ENCODE results near the gene NRXN3. TPM values are rescaled to one million over a fixed set of nuclear protein-coding genes. Genes with fewer than 3 reads are reported as not detected.

The NRXN3 gene
- total and polyA plus RNA-seq, 3 experiments from 2014 or later, result not detected

GRCh38 chr14:78501909-78502308 lies 331.7 kb downstream of the NRXN3 start:
- Mint-ChIP-seq H3K9me3 (peaks cover 3 to 13% (median 6%) of the 10 kb centered on the region in 5 donors), H3K36me3 (no peaks in the 10 kb centered on the region), H3K4me3 (no peak overlapping the region), H3K27ac (no peak overlapping the region), H3K4me1 (no peaks in the 10 kb centered on the region), H3K27me3 (peaks cover 0 to 2% of the 10 kb centered on the region in 2 donors)
- Histone ChIP-seq H3K27ac (ENCODE audit: low read depth, low read length) (no peak overlapping the region), H3K27me3 (ENCODE audit: insufficient read depth, low read length, poor library complexity, severe bottlenecking) (no peaks in the 10 kb centered on the region), H3K4me1 (ENCODE audit: insufficient read depth, low read length) (no peaks in the 10 kb centered on the region), H3K9me3 (ENCODE audit: low read length) (no peaks in the 10 kb centered on the region), H3K36me3 (ENCODE audit: insufficient read depth, low read length) (no peaks in the 10 kb centered on the region), H3K4me3 (ENCODE audit: low read length) (no peak overlapping the region)
- POLR2A ChIA-PET, result no interaction called here
- CTCF ChIA-PET, result interaction anchor here (1.1 kb wide), 1 partner anchor 9 kb away, joined by 3 read pairs; no protein-coding TSS in a partner anchor
- DNase-seq, result no peak

GRCh38 chr14:78508023-78508422 lies 337.9 kb downstream of the NRXN3 start:
- H3K4me3 Mint-ChIP-seq, result no peak overlapping the region
- Histone ChIP-seq H3K27me3 (ENCODE audit: insufficient read depth, low read length, poor library complexity, severe bottlenecking) (no peaks in the 10 kb centered on the region), H3K4me3 (ENCODE audit: low read length) (no peak overlapping the region), H3K4me1 (ENCODE audit: insufficient read depth, low read length) (no peaks in the 10 kb centered on the region), H3K9me3 (ENCODE audit: low read length) (no peaks in the 10 kb centered on the region), H3K36me3 (ENCODE audit: insufficient read depth, low read length) (no peaks in the 10 kb centered on the region), H3K27ac (ENCODE audit: low read depth, low read length) (no peak overlapping the region)
- peaks cover 0 to 6% (median 0%) of the 10 kb centered on the region in 5 donors for H3K9me3 Mint-ChIP-seq
- DNase-seq, result no peak
- H3K27ac Mint-ChIP-seq, result no peak overlapping the region
- CTCF ChIA-PET, result no interaction called here
- POLR2A ChIA-PET, result no interaction called here
- H3K27me3 Mint-ChIP-seq, result no peaks in the 10 kb centered on the region
- H3K4me1 Mint-ChIP-seq, result no peaks in the 10 kb centered on the region
- H3K36me3 Mint-ChIP-seq, result no peaks in the 10 kb centered on the region

- H3K4me3 ChIP-seq (ENCODE audit: low read length), result no peak overlapping the region
- POLR2A ChIA-PET, result no interaction called here
- no peaks in the 10 kb centered on the region for H3K4me1 ChIP-seq (ENCODE audit: insufficient read depth, low read length)
- H3K9me3 ChIP-seq (ENCODE audit: low read length), result no peaks in the 10 kb centered on the region
- CTCF ChIA-PET, result no interaction called here
- H3K4me1 Mint-ChIP-seq, result no peaks in the 10 kb centered on the region
- no peaks in the 10 kb centered on the region for H3K36me3 Mint-ChIP-seq
- H3K36me3 ChIP-seq (ENCODE audit: insufficient read depth, low read length), result no peaks in the 10 kb centered on the region
- no peak for DNase-seq
- no peak overlapping the region for H3K27ac Mint-ChIP-seq
- no peak overlapping the region for H3K27ac ChIP-seq (ENCODE audit: low read depth, low read length)
- H3K27me3 ChIP-seq (ENCODE audit: insufficient read depth, low read length, poor library complexity, severe bottlenecking), result no peaks in the 10 kb centered on the region
- peaks cover 0 to 4% (median 1%) of the 10 kb centered on the region in 5 donors for H3K9me3 Mint-ChIP-seq
- H3K27me3 Mint-ChIP-seq, result no peaks in the 10 kb centered on the region
- no peak overlapping the region for H3K4me3 Mint-ChIP-seq
These were observed 339.3 kb downstream of the NRXN3 start for GRCh38 chr14:78509516-78509915.

- Histone ChIP-seq H3K27me3 (ENCODE audit: insufficient read depth, low read length, poor library complexity, severe bottlenecking) (no peaks in the 10 kb centered on the region), H3K9me3 (ENCODE audit: low read length) (no peaks in the 10 kb centered on the region), H3K4me1 (ENCODE audit: insufficient read depth, low read length) (no peaks in the 10 kb centered on the region), H3K4me3 (ENCODE audit: low read length) (no peak overlapping the region), H3K27ac (ENCODE audit: low read depth, low read length) (no peak overlapping the region), H3K36me3 (ENCODE audit: insufficient read depth, low read length) (no peaks in the 10 kb centered on the region)
- Mint-ChIP-seq H3K4me1 (no peaks in the 10 kb centered on the region), H3K9me3 (peaks cover 0 to 4% (median 2%) of the 10 kb centered on the region in 5 donors), H3K36me3 (no peaks in the 10 kb centered on the region), H3K27me3 (no peaks in the 10 kb centered on the region), H3K4me3 (no peak overlapping the region), H3K27ac (no peak overlapping the region)
- ChIA-PET POLR2A (no interaction called here), CTCF (no interaction called here)
- no peak for DNase-seq
These were observed 341.8 kb downstream of the NRXN3 start for GRCh38 chr14:78512021-78512420.

- H3K27me3 ChIP-seq (ENCODE audit: insufficient read depth, low read length, poor library complexity, severe bottlenecking), result no peaks in the 10 kb centered on the region
- H3K36me3 ChIP-seq (ENCODE audit: insufficient read depth, low read length), result no peaks in the 10 kb centered on the region
- Mint-ChIP-seq H3K9me3 (peaks cover 0 to 19% (median 2%) of the 10 kb centered on the region in 5 donors), H3K4me1 (no peaks in the 10 kb centered on the region), H3K27me3 (no peaks in the 10 kb centered on the region), H3K27ac (no peak overlapping the region), H3K36me3 (no peaks in the 10 kb centered on the region), H3K4me3 (no peak overlapping the region)
- no peak overlapping the region for H3K27ac ChIP-seq (ENCODE audit: low read depth, low read length)
- H3K4me1 ChIP-seq (ENCODE audit: insufficient read depth, low read length), result no peaks in the 10 kb centered on the region
- DNase-seq, result no peak
- no peak overlapping the region for H3K4me3 ChIP-seq (ENCODE audit: low read length)
- no peaks in the 10 kb centered on the region for H3K9me3 ChIP-seq (ENCODE audit: low read length)
- ChIA-PET POLR2A (no interaction called here), CTCF (no interaction called here)
These were observed 349.7 kb downstream of the NRXN3 start for GRCh38 chr14:78519863-78520262.

GRCh38 chr14:78524196-78524595 lies 354.0 kb downstream of the NRXN3 start:
- no peaks in the 10 kb centered on the region for H3K36me3 Mint-ChIP-seq
- no peak overlapping the region for H3K4me3 Mint-ChIP-seq
- H3K27ac Mint-ChIP-seq, result no peak overlapping the region
- no peak overlapping the region for H3K27ac ChIP-seq (ENCODE audit: low read depth, low read length)
- ChIA-PET CTCF (no interaction called here), POLR2A (no interaction called here)
- no peaks in the 10 kb centered on the region for H3K9me3 ChIP-seq (ENCODE audit: low read length)
- no peak for DNase-seq
- H3K9me3 Mint-ChIP-seq, result peaks cover 0 to 19% (median 2%) of the 10 kb centered on the region in 5 donors
- H3K4me3 ChIP-seq (ENCODE audit: low read length), result no peak overlapping the region
- H3K36me3 ChIP-seq (ENCODE audit: insufficient read depth, low read length), result no peaks in the 10 kb centered on the region
- H3K4me1 Mint-ChIP-seq, result no peaks in the 10 kb centered on the region
- no peaks in the 10 kb centered on the region for H3K4me1 ChIP-seq (ENCODE audit: insufficient read depth, low read length)
- H3K27me3 ChIP-seq (ENCODE audit: insufficient read depth, low read length, poor library complexity, severe bottlenecking), result no peaks in the 10 kb centered on the region
- H3K27me3 Mint-ChIP-seq, result no peaks in the 10 kb centered on the region

GRCh38 chr14:78524766-78525165 lies 354.6 kb downstream of the NRXN3 start:
- Mint-ChIP-seq H3K27ac (no peak overlapping the region), H3K27me3 (no peaks in the 10 kb centered on the region), H3K9me3 (peaks cover 0 to 19% (median 0%) of the 10 kb centered on the region in 5 donors), H3K4me3 (no peak overlapping the region), H3K36me3 (no peaks in the 10 kb centered on the region), H3K4me1 (no peaks in the 10 kb centered on the region)
- Histone ChIP-seq H3K4me1 (ENCODE audit: insufficient read depth, low read length) (no peaks in the 10 kb centered on the region), H3K27me3 (ENCODE audit: insufficient read depth, low read length, poor library complexity, severe bottlenecking) (no peaks in the 10 kb centered on the region), H3K4me3 (ENCODE audit: low read length) (no peak overlapping the region), H3K27ac (ENCODE audit: low read depth, low read length) (no peak overlapping the region), H3K9me3 (ENCODE audit: low read length) (no peaks in the 10 kb centered on the region), H3K36me3 (ENCODE audit: insufficient read depth, low read length) (no peaks in the 10 kb centered on the region)
- no peak for DNase-seq
- CTCF ChIA-PET, result no interaction called here
- POLR2A ChIA-PET, result no interaction called here

- H3K4me3 Mint-ChIP-seq, result no peak overlapping the region
- no peaks in the 10 kb centered on the region for H3K36me3 Mint-ChIP-seq
- ChIA-PET POLR2A (no interaction called here), CTCF (no interaction called here)
- no peaks in the 10 kb centered on the region for H3K36me3 ChIP-seq (ENCODE audit: insufficient read depth, low read length)
- H3K4me3 ChIP-seq (ENCODE audit: low read length), result no peak overlapping the region
- H3K27me3 ChIP-seq (ENCODE audit: insufficient read depth, low read length, poor library complexity, severe bottlenecking), result no peaks in the 10 kb centered on the region
- H3K27ac ChIP-seq (ENCODE audit: low read depth, low read length), result no peak overlapping the region
- no peaks in the 10 kb centered on the region for H3K4me1 ChIP-seq (ENCODE audit: insufficient read depth, low read length)
- H3K4me1 Mint-ChIP-seq, result no peaks in the 10 kb centered on the region
- DNase-seq, result no peak
- H3K27ac Mint-ChIP-seq, result no peak overlapping the region
- H3K9me3 ChIP-seq (ENCODE audit: low read length), result no peaks in the 10 kb centered on the region
- H3K27me3 Mint-ChIP-seq, result no peaks in the 10 kb centered on the region
- peaks cover 4 to 14% (median 8%) of the 10 kb centered on the region in 5 donors for H3K9me3 Mint-ChIP-seq
These were observed 359.9 kb downstream of the NRXN3 start for GRCh38 chr14:78530078-78530477.

GRCh38 chr14:78534141-78534540 lies 364.0 kb downstream of the NRXN3 start:
- no peaks in the 10 kb centered on the region for H3K36me3 Mint-ChIP-seq
- H3K9me3 Mint-ChIP-seq, result peaks cover 4 to 14% (median 12%) of the 10 kb centered on the region in 5 donors
- H3K36me3 ChIP-seq (ENCODE audit: insufficient read depth, low read length), result no peaks in the 10 kb centered on the region
- no peaks in the 10 kb centered on the region for H3K9me3 ChIP-seq (ENCODE audit: low read length)
- DNase-seq, result no peak
- H3K27me3 Mint-ChIP-seq, result no peaks in the 10 kb centered on the region
- no peak overlapping the region for H3K4me3 ChIP-seq (ENCODE audit: low read length)
- H3K4me1 ChIP-seq (ENCODE audit: insufficient read depth, low read length), result no peaks in the 10 kb centered on the region
- ChIA-PET CTCF (no interaction called here), POLR2A (no interaction called here)
- H3K27me3 ChIP-seq (ENCODE audit: insufficient read depth, low read length, poor library complexity, severe bottlenecking), result no peaks in the 10 kb centered on the region
- H3K4me1 Mint-ChIP-seq, result no peaks in the 10 kb centered on the region
- no peak overlapping the region for H3K4me3 Mint-ChIP-seq
- H3K27ac ChIP-seq (ENCODE audit: low read depth, low read length), result no peak overlapping the region
- H3K27ac Mint-ChIP-seq, result no peak overlapping the region

Measured in CD8-positive, alpha-beta memory T cell (primary cell).